DND-41 (cell line): ENCODE measurements around the gene MISP3.

Source experiments
- ATAC-seq: fragments of 200-7000 bp; cut with Tn5 transposase; 3 replicates; pipeline ENCODE4 v1.9.1; 2021; ENCODE audit warnings: low read depth; ENCODE audit not compliant: insufficient read depth
- DNase-seq: peaks from one replicate; pipeline ENCODE4 v3.0.0-alpha.2; 2020
- H2AFZ ChIP-seq: 2 replicates; pipeline ENCODE4 v1.6.0; 2012; ENCODE audit warnings: low read depth, low read length
- H3K27ac ChIP-seq: 2 replicates; pipeline ENCODE4 v1.5.1; 2012; ENCODE audit warnings: low read length, inconsistent platforms
- H3K27me3 ChIP-seq: fragments of 200-600 bp; sonication (generic); 2 replicates; pipeline ENCODE4 v1.6.0; 2012; ENCODE audit warnings: low read length, mild to moderate bottlenecking, inconsistent platforms; ENCODE audit not compliant: insufficient read depth, poor library complexity
- H3K36me3 ChIP-seq: 2 replicates; pipeline ENCODE4 v1.5.1; 2012; ENCODE audit warnings: low read length, inconsistent platforms; ENCODE audit not compliant: insufficient read depth
- H3K4me1 ChIP-seq: 2 replicates; pipeline ENCODE4 v1.5.1; 2012; ENCODE audit warnings: mild to moderate bottlenecking, low read length; ENCODE audit not compliant: insufficient read depth
- H3K4me2 ChIP-seq: 2 replicates; pipeline ENCODE4 v1.6.0; 2012; ENCODE audit warnings: mild to moderate bottlenecking, moderate library complexity, low read length, inconsistent platforms; ENCODE audit not compliant: insufficient read depth
- H3K4me3 ChIP-seq, 2 experiments: fragments of 200-600 bp in 1 of 2; shearing (Covaris generic) in 1 of 2; 2 replicates each; pipeline ENCODE4 v1.5.1; 2012 to 2016; ENCODE audit warnings: inconsistent platforms in 2 of 2, low read length in 2 of 2, mild to moderate bottlenecking in 2 of 2, low read depth in 1 of 2, moderate library complexity in 1 of 2
- H3K79me2 ChIP-seq: 2 replicates; pipeline ENCODE4 v1.6.0; 2012; ENCODE audit warnings: low read length, inconsistent platforms; ENCODE audit not compliant: insufficient read depth
- H3K9ac ChIP-seq: 2 replicates; pipeline ENCODE4 v1.6.0; 2012; ENCODE audit warnings: low read depth, mild to moderate bottlenecking, inconsistent platforms, low read length, moderate library complexity
- H3K9me3 ChIP-seq: 2 replicates; pipeline ENCODE4 v1.5.1; 2012; ENCODE audit warnings: low read length, moderate library complexity, mild to moderate bottlenecking, inconsistent platforms; ENCODE audit not compliant: insufficient read depth, severe bottlenecking
- H4K20me1 ChIP-seq: 2 replicates; pipeline ENCODE4 v1.6.0; 2012; ENCODE audit warnings: low read length; ENCODE audit not compliant: insufficient read depth
- CTCF ChIP-seq: IDR thresholded peaks from 2 replicates; pipeline ENCODE4 v1.5.1; 2012; ENCODE audit warnings: borderline replicate concordance, low read length, moderate library complexity, mild to moderate bottlenecking; ENCODE audit not compliant: poor library complexity, severe bottlenecking; ENCODE audit errors: extremely low read depth
- EZH2 ChIP-seq: IDR thresholded peaks from 3 replicates; pipeline ENCODE4 v1.6.1; 2012; ENCODE audit warnings: borderline replicate concordance, low read depth, mild to moderate bottlenecking, moderate library complexity, low read length, inconsistent platforms; ENCODE audit not compliant: severe bottlenecking

Gene MISP3

GRCh38 chr19:14070268-14071050, 2.1 kb upstream of the MISP3 start:
- H3K36me3 ChIP-seq, result peaks cover 4% of the 10 kb centered on the region; the same call in 1 of the 2 replicates
- no peak for TF ChIP-seq CTCF
- TF ChIP-seq EZH2, result no peak
- H3K4me1 ChIP-seq, result peaks cover 27% of the 10 kb centered on the region
- H3K27me3 ChIP-seq, result peaks cover 17% of the 10 kb centered on the region
- H3K9ac ChIP-seq, result no peak overlapping the region
- H2AFZ ChIP-seq, result no peak overlapping the region
- DNase-seq (no peak), ATAC-seq (no peak)
- H3K9me3 ChIP-seq, result no peaks in the 10 kb centered on the region
- H3K4me3 ChIP-seq, result no peak overlapping the region
- peaks cover 4% of the 10 kb centered on the region; the same call in 1 of the 2 replicates for H4K20me1 ChIP-seq
- no peak overlapping the region for H3K27ac ChIP-seq
- H3K4me2 ChIP-seq, result no peak overlapping the region
- peaks cover 17% of the 10 kb centered on the region for H3K79me2 ChIP-seq

GRCh38 chr19:14073261-14073924, 807 bp downstream of the MISP3 start:
- peak overlapping the region; percentile 78 for H3K9ac ChIP-seq
- H3K4me3 ChIP-seq, result peak overlapping the region; percentile 83 to 92
- peaks cover 17% of the 10 kb centered on the region for H3K27me3 ChIP-seq
- H4K20me1 ChIP-seq, result peaks cover 4% of the 10 kb centered on the region; the same call in 1 of the 2 replicates
- H3K9me3 ChIP-seq, result no peaks in the 10 kb centered on the region
- H3K4me2 ChIP-seq, result peak overlapping the region; percentile 85
- peaks cover 35% of the 10 kb centered on the region for H3K4me1 ChIP-seq
- peaks cover 4% of the 10 kb centered on the region; the same call in 1 of the 2 replicates for H3K36me3 ChIP-seq
- peaks cover 32% of the 10 kb centered on the region for H3K79me2 ChIP-seq
- TF ChIP-seq EZH2 (no peak), CTCF (peak; percentile 73)
- H2AFZ ChIP-seq, result peak overlapping the region; percentile 83
- ATAC-seq, result peak; percentile 73
- H3K27ac ChIP-seq, result peak overlapping the region; percentile 80
- peak; percentile 81 for DNase-seq

- no peaks in the 10 kb centered on the region for H3K9me3 ChIP-seq
- ATAC-seq, result peak; percentile 41
- H3K36me3 ChIP-seq, result peaks cover 4% of the 10 kb centered on the region; the same call in 1 of the 2 replicates
- H3K27me3 ChIP-seq, result peaks cover 17% of the 10 kb centered on the region
- H2AFZ ChIP-seq, result peak overlapping the region; percentile 83
- peak overlapping the region; percentile 83 to 92 for H3K4me3 ChIP-seq
- H3K79me2 ChIP-seq, result peaks cover 32% of the 10 kb centered on the region
- DNase-seq, result peak; percentile 55
- peak overlapping the region; percentile 78 for H3K9ac ChIP-seq
- no peak for TF ChIP-seq CTCF
- no peak for TF ChIP-seq EZH2
- peak overlapping the region; percentile 80 for H3K27ac ChIP-seq
- H4K20me1 ChIP-seq, result peaks cover 4% of the 10 kb centered on the region; the same call in 1 of the 2 replicates
- peaks cover 35% of the 10 kb centered on the region for H3K4me1 ChIP-seq
- peak overlapping the region; percentile 85 for H3K4me2 ChIP-seq
These were observed 1.6 kb downstream of the MISP3 start for GRCh38 chr19:14073925-14074838.
